ENCODE measurements around the gene SLC7A14. TPM values are rescaled to one million over a fixed set of nuclear protein-coding genes. Genes with fewer than 3 reads are reported as not detected.

Gene SLC7A14
- total and polyA plus RNA-seq, 2 donors (not counting 3 experiments of a cell fraction or from before 2014, with no cell fraction given): 0.07 to 0.57 TPM

DNA sequence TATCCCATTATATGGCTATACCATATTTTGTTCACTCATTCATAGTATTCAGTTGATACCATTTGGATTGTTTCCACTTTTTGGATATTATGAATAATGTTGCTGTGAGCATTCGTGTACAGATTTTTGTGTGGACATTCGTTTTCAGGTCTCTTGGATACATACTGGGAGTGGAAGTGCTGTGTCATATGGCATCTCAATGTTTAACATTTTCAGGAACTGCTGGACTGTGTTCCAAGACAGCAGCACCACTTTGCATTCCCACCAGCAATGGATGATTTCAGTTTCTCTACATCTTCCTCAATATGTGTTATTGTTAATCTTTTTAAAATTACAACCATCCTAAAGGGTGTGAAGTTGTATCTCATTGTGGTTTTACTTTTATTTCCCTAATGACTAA lies 34.6 kb downstream of the SLC7A14 start:
- Histone ChIP-seq H4K20me1 (replicated peaks; ENCODE audit: control insufficient read depth, extremely low read depth, insufficient read depth, low read length) (no peaks in the 10 kb centered on the region), H3K4me3 (replicated peaks in 1 of 3; ENCODE audit: insufficient read depth in 1 of 3, low read depth in 1 of 3, low read length in 3 of 3) (no peak overlapping the region), H3K4me2 (ENCODE audit: insufficient read depth, low read length) (no peak overlapping the region), H3K27me3 (ENCODE audit: control insufficient read depth in 2 of 2, insufficient read depth in 2 of 2, low read length in 2 of 2) (no peaks in the 10 kb centered on the region), H3K9me1 (replicated peaks; ENCODE audit: control insufficient read depth, extremely low read depth, insufficient read depth, low read length) (no peaks in the 10 kb centered on the region), H3K79me2 (ENCODE audit: control insufficient read depth, insufficient read depth, low read length) (no peaks in the 10 kb centered on the region), H3K9ac (replicated peaks; ENCODE audit: extremely low read depth, insufficient read depth, low read length) (no peak overlapping the region), H2AFZ (ENCODE audit: low read depth, low read length) (no peak overlapping the region), H3K27ac (ENCODE audit: insufficient read depth, low read depth, low read length) (no peak overlapping the region), H3K36me3 (ENCODE audit: control insufficient read depth in 2 of 2, extremely low read depth in 1 of 2, insufficient read depth in 2 of 2, low read length in 2 of 2) (no peaks in the 10 kb centered on the region), H3K9me3 (replicated peaks; ENCODE audit: control insufficient read depth, insufficient read depth, low read length) (no peaks in the 10 kb centered on the region), H3K4me1 (ENCODE audit: control insufficient read depth, extremely low read depth, insufficient read depth, low read length) (no peaks in the 10 kb centered on the region)
- no TSS peak for BruUV-seq (replicated peaks)
- no peak for DNase-seq (ENCODE audit: low read depth, low spot score)
- intact Hi-C loops (cut with micrococcal nuclease): no loop called here
- ChIA-PET CTCF (no interaction called here), POLR2A (no interaction called here)
- TF ChIP-seq, protein P1, sequence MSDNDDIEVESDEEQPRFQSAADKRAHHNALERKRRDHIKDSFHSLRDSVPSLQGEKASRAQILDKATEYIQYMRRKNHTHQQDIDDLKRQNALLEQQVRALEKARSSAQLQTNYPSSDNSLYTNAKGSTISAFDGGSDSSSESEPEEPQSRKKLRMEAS (IDR thresholded peaks at IDR 0.05; ENCODE audit: insufficient read depth, insufficient read length): no peak
- no peak for TF ChIP-seq JUN (IDR thresholded peaks at IDR 0.05; ENCODE audit: borderline replicate concordance, insufficient read depth, insufficient read length, low read depth)
- TF ChIP-seq, protein P2, sequence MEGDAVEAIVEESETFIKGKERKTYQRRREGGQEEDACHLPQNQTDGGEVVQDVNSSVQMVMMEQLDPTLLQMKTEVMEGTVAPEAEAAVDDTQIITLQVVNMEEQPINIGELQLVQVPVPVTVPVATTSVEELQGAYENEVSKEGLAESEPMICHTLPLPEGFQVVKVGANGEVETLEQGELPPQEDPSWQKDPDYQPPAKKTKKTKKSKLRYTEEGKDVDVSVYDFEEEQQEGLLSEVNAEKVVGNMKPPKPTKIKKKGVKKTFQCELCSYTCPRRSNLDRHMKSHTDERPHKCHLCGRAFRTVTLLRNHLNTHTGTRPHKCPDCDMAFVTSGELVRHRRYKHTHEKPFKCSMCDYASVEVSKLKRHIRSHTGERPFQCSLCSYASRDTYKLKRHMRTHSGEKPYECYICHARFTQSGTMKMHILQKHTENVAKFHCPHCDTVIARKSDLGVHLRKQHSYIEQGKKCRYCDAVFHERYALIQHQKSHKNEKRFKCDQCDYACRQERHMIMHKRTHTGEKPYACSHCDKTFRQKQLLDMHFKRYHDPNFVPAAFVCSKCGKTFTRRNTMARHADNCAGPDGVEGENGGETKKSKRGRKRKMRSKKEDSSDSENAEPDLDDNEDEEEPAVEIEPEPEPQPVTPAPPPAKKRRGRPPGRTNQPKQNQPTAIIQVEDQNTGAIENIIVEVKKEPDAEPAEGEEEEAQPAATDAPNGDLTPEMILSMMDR (IDR thresholded peaks at IDR 0.05; ENCODE audit: extremely low read depth in 1 of 2, insufficient read depth in 1 of 2, low read depth in 1 of 2, low read length in 2 of 2): no peak
- no peak for TF ChIP-seq MYC (IDR thresholded peaks at IDR 0.05; ENCODE audit: low read depth, low read length)
- no peak for TF ChIP-seq GATA2 (IDR thresholded peaks at IDR 0.05; ENCODE audit: insufficient read depth, insufficient read length, low read depth, low read length)
- no peak for TF ChIP-seq EZH2 (IDR thresholded peaks at IDR 0.05; ENCODE audit: borderline replicate concordance, low read depth, low read length, severe bottlenecking)
- TF ChIP-seq POLR2AphosphoS5 (IDR thresholded peaks at IDR 0.05; ENCODE audit: insufficient read depth, low read depth, low read length): no peak
- TF ChIP-seq POLR2A (IDR thresholded peaks at IDR 0.05; ENCODE audit: low read depth, low read length): no peak
- no peak for TF ChIP-seq FOS (IDR thresholded peaks at IDR 0.05; ENCODE audit: borderline replicate concordance, insufficient read depth, low read length)
- dilution Hi-C loops (cut with MboI; ENCODE audit: extremely low pct_ligation_motif_present, low sequenced_read_pairs): no loop called here
- no peak for FAIRE-seq
